ENCODE results near the gene SPSB2.
A peak's percentile ranks its signal among the peaks of the same experiment; 100 is the strongest.
"Not testable (repeated sequence)": the region's sequence is repeated elsewhere in the genome, so short reads cannot be mapped to it uniquely, and the experiment has no call there.

The SPSB2 gene

DNA sequence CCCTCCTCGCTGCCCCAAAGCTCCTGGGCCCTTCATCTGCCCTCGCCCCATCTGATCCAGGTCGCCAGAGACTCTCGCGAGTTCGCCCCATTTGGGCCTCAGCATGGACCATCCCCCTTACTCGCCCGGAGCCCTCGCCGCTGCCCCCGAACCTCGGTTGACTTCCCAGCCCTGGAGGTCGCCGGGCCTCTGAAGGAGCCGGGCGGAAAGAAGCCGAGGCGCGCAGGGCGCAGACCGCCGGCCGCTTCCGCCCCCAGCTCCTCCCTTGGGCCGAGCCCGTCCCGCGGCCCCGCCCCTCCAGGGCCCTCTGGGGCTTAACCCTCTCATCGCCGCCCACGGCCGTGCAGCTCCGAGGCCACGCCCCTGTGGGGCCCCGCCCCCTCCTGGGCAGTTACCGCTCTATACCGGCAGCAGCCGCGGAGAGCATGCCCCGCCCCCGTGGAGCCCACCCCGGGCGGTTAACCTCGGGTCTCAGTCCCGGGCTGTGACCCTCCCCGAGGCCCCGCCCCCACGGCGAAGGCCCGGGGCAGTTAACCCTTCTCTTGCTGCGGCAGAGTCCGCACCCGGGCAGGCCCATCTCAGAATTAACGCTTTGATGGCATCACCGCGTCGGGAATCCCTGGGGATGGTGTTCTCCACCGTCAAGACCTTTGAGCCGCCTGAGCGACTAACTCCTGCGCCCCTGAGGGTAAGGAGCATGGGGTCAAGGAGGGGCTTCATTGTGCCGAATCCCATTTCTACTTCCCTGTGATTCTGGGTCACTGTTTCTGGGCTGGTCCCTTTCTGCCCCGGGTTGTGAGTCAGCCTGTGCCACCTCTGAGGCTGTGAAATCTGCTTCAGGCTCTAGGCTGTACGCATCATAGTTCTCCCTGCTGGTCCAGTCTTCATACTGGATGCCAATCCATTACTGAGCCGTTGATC, at the start of gene SPSB2:
Gene SPSB2, minus strand, starts transcription at position 210 of the 921 bp plus-strand sequence. CDS start 402 bp downstream, outside the sequence.
- peak; percentile 99 to 100 (median 99) for DNase-seq (ENCODE audit: low read depth in 4 of 4, low spot score in 1 of 4)

DNA sequence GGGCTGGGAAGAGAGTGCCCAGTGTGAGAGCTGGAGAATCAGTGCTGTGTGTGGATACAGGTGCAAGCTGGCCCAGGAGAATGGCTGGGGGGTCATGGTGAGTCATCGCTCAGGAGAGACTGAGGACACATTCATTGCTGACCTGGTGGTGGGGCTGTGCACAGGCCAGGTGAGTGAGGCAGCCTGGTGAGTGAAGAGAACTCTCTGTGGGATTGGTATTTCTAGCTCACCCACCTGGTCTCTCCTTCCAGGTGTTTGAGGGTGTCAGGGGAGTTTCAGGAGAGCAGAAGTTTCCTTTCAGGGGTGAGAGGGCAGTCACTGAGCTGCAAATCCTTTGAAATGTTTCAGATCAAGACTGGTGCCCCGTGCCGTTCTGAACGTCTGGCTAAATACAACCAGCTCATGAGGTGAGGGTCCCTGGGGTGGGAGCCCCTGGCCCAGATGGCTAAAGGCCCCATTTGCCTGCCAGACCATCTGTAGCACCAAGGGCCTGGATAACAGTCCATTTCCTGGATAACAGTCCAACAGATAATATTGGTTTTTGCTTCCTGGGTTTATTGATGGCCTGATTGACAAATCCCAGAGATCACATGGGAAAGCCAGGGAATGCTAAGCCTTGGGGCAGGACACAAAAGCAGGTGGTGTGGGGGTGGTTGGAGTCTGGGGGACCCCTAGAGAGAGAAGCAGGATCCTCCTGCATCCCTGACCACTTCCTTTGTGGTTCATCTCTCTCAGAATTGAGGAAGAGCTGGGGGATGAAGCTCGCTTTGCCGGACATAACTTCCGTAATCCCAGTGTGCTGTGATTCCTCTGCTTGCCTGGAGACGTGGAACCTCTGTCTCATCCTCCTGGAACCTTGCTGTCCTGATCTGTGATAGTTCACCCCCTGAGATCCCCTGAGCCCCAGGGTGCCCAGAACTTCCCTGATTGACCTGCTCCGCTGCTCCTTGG, 49.2 kb upstream of the SPSB2 start:
- no peak for DNase-seq (ENCODE audit: low read depth in 4 of 4, low spot score in 1 of 4)

- no peak for DNase-seq (ENCODE audit: low read depth in 4 of 4, low spot score in 1 of 4)
Measured at GRCh38 chr12:6921539-6921938, 48.4 kb upstream of the SPSB2 start.

DNA sequence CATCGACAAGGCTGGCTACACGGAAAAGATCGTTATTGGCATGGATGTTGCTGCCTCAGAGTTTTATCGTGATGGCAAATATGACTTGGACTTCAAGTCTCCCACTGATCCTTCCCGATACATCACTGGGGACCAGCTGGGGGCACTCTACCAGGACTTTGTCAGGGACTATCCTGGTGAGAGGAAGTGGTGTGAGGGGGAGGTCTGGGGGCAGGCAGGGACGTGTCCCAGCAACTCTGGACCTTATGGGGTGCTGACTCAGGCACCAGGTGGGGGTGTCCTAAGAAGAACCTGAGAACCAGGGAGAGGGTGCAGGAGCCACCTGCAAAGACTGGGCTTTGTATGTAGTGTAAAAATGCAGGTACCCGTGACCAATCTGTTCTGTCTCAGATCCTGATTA, 46.5 kb upstream of the SPSB2 start:
- no peak for DNase-seq (ENCODE audit: low read depth in 4 of 4, low spot score in 1 of 4)

DNA sequence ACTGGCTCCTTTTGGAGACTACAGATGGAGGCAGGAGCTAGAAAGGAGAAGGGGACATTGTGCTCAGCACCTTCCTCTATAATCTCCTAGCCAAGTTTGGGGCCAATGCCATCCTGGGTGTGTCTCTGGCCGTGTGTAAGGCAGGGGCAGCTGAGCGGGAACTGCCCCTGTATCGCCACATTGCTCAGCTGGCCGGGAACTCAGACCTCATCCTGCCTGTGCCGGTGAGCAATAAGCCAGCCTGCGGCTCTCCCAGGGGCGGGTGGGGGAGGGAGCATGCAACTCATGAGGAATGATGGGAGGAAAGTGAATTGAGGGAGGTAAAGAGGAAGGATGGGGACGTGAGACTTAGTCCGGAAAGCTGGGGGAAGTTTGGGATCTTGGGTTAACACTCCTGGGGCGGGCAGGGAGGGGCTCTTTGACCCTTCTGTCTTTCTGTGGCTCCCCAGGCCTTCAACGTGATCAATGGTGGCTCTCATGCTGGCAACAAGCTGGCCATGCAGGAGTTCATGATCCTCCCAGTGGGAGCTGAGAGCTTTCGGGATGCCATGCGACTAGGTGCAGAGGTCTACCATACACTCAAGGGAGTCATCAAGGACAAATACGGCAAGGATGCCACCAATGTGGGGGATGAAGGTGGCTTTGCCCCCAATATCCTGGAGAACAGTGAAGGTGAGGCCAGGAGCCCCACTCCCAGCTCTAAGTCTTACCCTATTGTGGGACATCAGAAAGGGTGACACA, 44.6 kb upstream of the SPSB2 start:
- no peak for DNase-seq (ENCODE audit: low read depth in 4 of 4, low spot score in 1 of 4)

DNA sequence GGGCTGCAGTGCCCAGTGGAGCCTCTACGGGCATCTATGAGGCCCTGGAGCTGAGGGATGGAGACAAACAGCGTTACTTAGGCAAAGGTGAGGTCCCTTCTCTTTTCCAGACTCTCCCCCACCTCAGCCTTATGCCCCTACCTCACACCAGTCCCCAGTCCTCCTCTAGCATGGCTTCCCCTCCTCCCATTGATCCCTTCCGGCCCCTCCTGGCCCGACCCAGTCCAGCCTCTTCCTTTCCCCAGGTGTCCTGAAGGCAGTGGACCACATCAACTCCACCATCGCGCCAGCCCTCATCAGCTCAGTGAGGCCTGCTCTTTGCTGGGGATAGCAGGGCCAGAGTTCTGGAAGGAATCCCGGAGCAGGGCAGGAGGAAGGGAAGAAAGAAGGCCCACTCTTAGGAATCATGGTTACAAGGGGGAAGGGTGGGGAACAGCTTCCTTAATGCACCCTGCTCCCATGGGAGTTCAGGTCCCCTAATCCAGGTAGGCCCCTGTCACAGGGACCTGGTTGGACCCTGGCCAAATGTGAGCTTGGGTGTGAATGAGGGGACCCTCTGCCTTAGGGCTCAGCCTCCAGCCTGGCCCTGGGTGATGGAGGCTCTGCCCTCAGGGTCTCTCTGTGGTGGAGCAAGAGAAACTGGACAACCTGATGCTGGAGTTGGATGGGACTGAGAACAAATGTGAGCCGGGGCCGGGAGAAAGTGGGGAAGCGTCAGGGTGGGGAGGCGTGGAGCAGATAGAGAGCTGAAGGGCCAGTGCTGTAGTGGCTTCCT, 43.5 kb upstream of the SPSB2 start:
- DNase-seq (ENCODE audit: low read depth in 4 of 4, low spot score in 1 of 4), result no peak

DNA sequence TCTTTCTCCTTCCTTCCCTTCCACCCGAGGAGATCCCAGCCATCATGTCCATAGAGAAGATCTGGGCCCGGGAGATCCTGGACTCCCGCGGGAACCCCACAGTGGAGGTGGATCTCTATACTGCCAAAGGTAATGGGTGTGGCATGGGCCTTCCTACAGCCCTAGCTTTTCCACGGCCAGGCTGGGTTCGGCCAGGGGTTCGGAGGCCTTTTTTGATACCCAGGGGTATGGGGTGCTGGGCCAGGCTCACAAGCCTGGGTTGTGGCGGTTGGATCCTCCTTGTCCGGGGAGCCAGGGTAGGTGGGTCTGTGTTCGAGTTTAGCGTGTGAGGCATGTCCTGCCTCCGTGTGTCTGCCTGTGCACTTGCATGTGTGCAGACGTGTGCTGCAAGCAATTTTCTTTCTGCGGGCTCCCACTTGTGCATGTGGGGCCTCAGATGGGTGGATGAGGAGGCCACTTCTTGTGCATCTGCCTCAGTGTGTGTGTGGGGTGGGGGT, 42.7 kb upstream of the SPSB2 start:
- no peak for DNase-seq (ENCODE audit: low read depth in 4 of 4, low spot score in 1 of 4)

DNA sequence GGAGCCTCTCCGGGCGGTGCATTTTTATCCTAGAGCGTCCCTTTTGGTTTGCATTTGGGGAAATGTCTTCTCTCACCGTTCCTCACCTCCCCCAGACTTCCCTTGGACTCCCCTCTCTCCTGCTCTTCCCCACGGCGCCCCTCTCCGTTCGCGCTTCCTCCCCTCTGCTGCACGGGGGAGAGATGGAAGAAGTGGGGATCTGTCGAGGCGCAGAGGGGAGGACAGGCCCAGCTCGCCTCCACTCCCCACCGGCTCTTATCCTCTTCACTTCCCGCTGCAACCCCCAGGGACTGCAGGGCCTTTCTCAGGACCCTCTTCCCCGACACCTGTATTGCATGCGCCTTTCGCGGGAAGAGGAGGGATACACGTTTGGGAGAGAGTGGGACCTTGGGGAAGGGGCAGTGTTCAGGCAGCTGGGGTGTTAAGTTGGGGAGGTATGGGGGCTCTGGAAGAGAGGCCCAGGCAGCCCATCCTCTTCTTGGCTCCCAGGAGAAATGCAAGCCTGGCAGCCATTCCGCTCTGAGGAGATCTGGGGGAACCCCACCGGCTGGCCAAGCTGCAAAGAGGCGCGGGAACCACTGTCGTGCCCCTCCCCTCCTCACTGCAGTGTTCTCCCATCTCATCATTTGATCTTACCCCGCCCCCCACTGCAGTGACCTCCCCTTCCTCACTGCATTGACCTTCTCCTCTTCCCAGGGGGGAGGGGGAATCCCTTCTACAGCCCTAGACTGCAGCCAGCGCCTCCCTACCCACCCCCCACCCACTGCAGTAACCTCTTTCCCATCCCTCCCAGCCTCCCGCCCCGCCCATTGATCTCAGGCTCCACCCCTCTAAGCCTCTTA, 42.1 kb upstream of the SPSB2 start:
- DNase-seq (ENCODE audit: low read depth in 4 of 4, low spot score in 1 of 4), result no peak

- peak; percentile 58 to 84 (median 68) for DNase-seq (ENCODE audit: low read depth in 4 of 4, low spot score in 1 of 4)
Measured at GRCh38 chr12:6914246-6914946, 41.3 kb upstream of the SPSB2 start, which contains the start of gene ENO2. Gene ENO2 (plus strand): TSS chr12:6914580. CDS start chr12:6915833, 1,253 bp downstream.

GRCh38 chr12:6912164-6912935, 39.2 kb upstream of the SPSB2 start:
- no peak for DNase-seq (ENCODE audit: low read depth in 4 of 4, low spot score in 1 of 4)

GRCh38 chr12:6909421-6910145, 36.5 kb upstream of the SPSB2 start:
- no peak for DNase-seq (ENCODE audit: low read depth in 4 of 4, low spot score in 1 of 4)

- not testable (repeated sequence) for DNase-seq (ENCODE audit: low read depth in 4 of 4, low spot score in 1 of 4)
Measured at GRCh38 chr12:6908141-6908540, 35.0 kb upstream of the SPSB2 start.

DNA sequence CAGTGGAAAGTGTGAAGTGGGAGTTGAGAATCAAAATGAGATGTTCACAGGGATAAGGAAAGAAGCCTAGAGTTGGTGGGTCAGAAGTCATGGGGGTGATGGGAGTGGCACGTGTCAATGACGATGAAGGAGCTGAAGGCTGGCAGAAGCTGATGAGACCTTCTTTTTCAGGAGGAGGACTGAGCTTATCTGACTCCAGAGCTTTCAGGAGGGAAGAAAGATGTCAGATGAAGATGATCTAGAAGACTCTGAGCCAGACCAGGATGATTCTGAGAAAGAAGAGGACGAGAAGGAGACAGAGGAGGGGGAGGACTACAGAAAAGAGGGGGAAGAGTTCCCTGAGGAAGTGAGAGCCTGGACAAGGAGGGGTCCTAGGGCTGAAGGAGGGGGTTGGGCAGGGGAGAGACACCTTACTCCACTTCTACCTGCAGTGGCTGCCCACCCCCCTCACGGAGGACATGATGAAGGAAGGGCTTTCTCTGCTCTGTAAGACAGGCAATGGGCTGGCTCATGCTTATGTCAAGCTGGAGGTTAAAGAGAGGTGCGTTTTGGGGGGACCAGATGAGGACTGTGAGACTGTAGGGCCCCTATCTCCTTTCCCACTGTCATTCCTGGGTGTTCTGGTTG, 32.4 kb upstream of the SPSB2 start:
- no peak for DNase-seq (ENCODE audit: low read depth in 4 of 4, low spot score in 1 of 4)

GRCh38 chr12:6904280-6905276, 31.5 kb upstream of the SPSB2 start, which contains the start of gene LRRC23:
Gene LRRC23 (plus strand): TSS chr12:6904822. CDS start chr12:6905634, 812 bp downstream.
- peak; percentile 96 to 99 (median 97) for DNase-seq (ENCODE audit: low read depth in 4 of 4, low spot score in 1 of 4)

DNA sequence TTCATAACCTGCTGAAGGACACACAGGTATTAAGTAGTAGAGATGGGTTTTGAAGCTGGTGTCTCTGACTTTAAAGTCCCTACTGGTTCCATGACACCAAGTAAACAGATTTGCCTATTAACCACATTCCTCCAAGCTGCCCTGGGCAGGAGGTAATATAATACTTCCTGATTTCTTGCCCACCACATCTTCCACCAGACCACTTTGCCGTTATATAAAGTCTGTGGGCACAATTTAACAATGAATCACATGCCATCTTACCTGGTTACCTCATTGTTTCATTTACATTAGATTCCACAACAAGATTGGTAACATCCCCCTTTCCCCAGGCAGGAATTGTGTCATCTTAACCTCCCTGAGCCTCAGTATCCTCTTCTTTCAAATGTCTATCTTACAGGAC, 30.6 kb upstream of the SPSB2 start:
- no peak for DNase-seq (ENCODE audit: low read depth in 4 of 4, low spot score in 1 of 4)

Measured in stimulated activated CD4-positive, alpha-beta T cell treated with anti-CD3 and anti-CD28 coated beads, Interleukin-1b, Interleukin-23, amount 100 ng/mL, for 24 hours (primary cell).